Measurements from ENCODE around the gene TP53I11.

GRCh38 chr11:44964526-44965209 lies 14.0 kb upstream of the TP53I11 start:
- TF ChIP-seq CTCF (IDR thresholded peaks at IDR 0.05; ENCODE audit: insufficient read depth, low read depth, low read length) (no peak), EZH2 (IDR thresholded peaks at IDR 0.05; ENCODE audit: insufficient read depth, low read length) (no peak)

All from astrocyte (in vitro differentiated cells and primary cell).